Coronary artery (tissue), 2 donors: ENCODE data around the gene UGT1A7.

Experiments
- DNase-seq: peaks from one replicate; pipeline ENCODE4 v3.0.0-alpha.2; 2017; ENCODE audit warnings: low spot score
- H3K27ac ChIP-seq, 2 donors: fragments of 200-600 bp; sonication (generic); one replicate each; pipeline ENCODE4 v1.5.1; 2016 to 2019
- H3K4me3 ChIP-seq: fragments of 200-600 bp; sonication (generic); 2 replicates; pipeline ENCODE4 v1.5.1; 2016; ENCODE audit warnings: mild to moderate bottlenecking, moderate library complexity
- CTCF ChIP-seq: fragments of 200-600 bp; sonication (generic); IDR thresholded peaks from one replicate; pipeline ENCODE4 v1.5.1; 2019; ENCODE audit warnings: antibody characterized with exemption

UGT1A7 gene

GRCh38 chr2:233671290-233672161 is 10.2 kb upstream of the UGT1A7 start, which contains the start of gene UGT1A9:
TSS of gene UGT1A9 (plus strand) at chr2:233671898. CDS start at chr2:233671935, 37 bp downstream.
- no peak for TF ChIP-seq CTCF
- no peak within 1 kb of the TSS for H3K27ac ChIP-seq
- no peak for DNase-seq
- H3K4me3 ChIP-seq, result no peak within 1 kb of the TSS

- no peak overlapping the region for H3K27ac ChIP-seq
- no peak for DNase-seq
- no peak overlapping the region for H3K4me3 ChIP-seq
- no peak for TF ChIP-seq CTCF
Measured at GRCh38 chr2:233672886-233673285, 8.8 kb upstream of the UGT1A7 start.

- Histone ChIP-seq H3K27ac (no peak overlapping the region), H3K4me3 (no peak overlapping the region)
- no peak for DNase-seq
- TF ChIP-seq CTCF, result no peak
Measured at GRCh38 chr2:233673896-233674295, 7.8 kb upstream of the UGT1A7 start.

- Histone ChIP-seq H3K4me3 (no peak overlapping the region), H3K27ac (no peak overlapping the region)
- no peak for TF ChIP-seq CTCF
- no peak for DNase-seq
Measured at GRCh38 chr2:233674314-233674713, 7.4 kb upstream of the UGT1A7 start.

- no peak for TF ChIP-seq CTCF
- no peak for DNase-seq
- no peak overlapping the region for H3K27ac ChIP-seq
- no peak overlapping the region for H3K4me3 ChIP-seq
Measured at GRCh38 chr2:233674995-233675394, 6.7 kb upstream of the UGT1A7 start.

GRCh38 chr2:233676046-233676445 is 5.7 kb upstream of the UGT1A7 start:
- Histone ChIP-seq H3K27ac (no peak overlapping the region), H3K4me3 (no peak overlapping the region)
- no peak for TF ChIP-seq CTCF
- no peak for DNase-seq

GRCh38 chr2:233679196-233679595 is 2.5 kb upstream of the UGT1A7 start:
- no peak overlapping the region for H3K4me3 ChIP-seq
- no peak for TF ChIP-seq CTCF
- no peak overlapping the region for H3K27ac ChIP-seq
- no peak for DNase-seq
